K562 (cell line): Measurements from ENCODE around the gene AGAP3. TPM values are rescaled to one million over a fixed set of nuclear protein-coding genes. Genes with fewer than 3 reads are reported as not detected.

Experiments
- ATAC-seq: fragments of 200-7000 bp; cut with Tn5 transposase; 3 replicates; pipeline ENCODE4 v1.9.1; 2020; ENCODE audit warnings: moderate library complexity
- BruUV-seq: library from RNA; stranded (reverse); fragments of 400-500 nt; replicated peaks from 2 replicates; lab custom pipeline; 2021; lab: Mats Ljungman, UMichigan
- CTCF ChIA-PET: fragments of 300-600 bp; formaldehyde crosslinking; extraction: SDS; loops from one replicate; lab custom pipeline; 2021; ENCODE audit warnings: low intra/inter-chr PET ratio; lab: Yijun Ruan, JAX
- POLR2A ChIA-PET: fragments of 300-600, 350-650 bp; sonication (Branson Sonifier 250); formaldehyde crosslinking; extraction: SDS; loops from one replicate; lab custom pipeline; 2021; ENCODE audit warnings: antibody characterized with exemption, inconsistent platforms; lab: Yijun Ruan, JAX
- DNase-seq, 4 experiments: peaks; one replicate each; pipeline versions ENCODE4 v3.0.0 to v3.0.0-alpha.2; 2011 to 2018; ENCODE audit warnings: low spot score in 3 of 4, mixed read lengths in 3 of 4; ENCODE audit errors: extremely low read depth in 1 of 4
- FAIRE-seq: peaks from 2 replicates; lab custom pipeline; 2011; peaks lifted over from hg19 to GRCh38; lab: Jason Lieb, UNC
- H2AFZ ChIP-seq: 2 replicates; pipeline ENCODE4 v1.6.0; 2011; ENCODE audit warnings: low read depth, low read length, control low read depth, inconsistent platforms
- H3K27ac ChIP-seq: fragments of 200-600 bp; 3 replicates; pipeline ENCODE4 v1.8.0; 2011; ENCODE audit warnings: low read depth, mild to moderate bottlenecking, control low read depth, inconsistent platforms, low read length, moderate library complexity, mixed read lengths; ENCODE audit errors: extremely low read depth
- H3K27me3 ChIP-seq, 2 experiments: fragments of 300-600 bp in 1 of 2; 2 replicates in 1 of 2; 3 replicates in 1 of 2; pipeline versions ENCODE4 v1.6.0 to v1.8.0; 2011; ENCODE audit warnings: inconsistent platforms in 2 of 2, low read length in 2 of 2, mild to moderate bottlenecking in 1 of 2, mixed read lengths in 1 of 2, moderate library complexity in 1 of 2; ENCODE audit not compliant: control insufficient read depth in 2 of 2, insufficient read depth in 2 of 2
- H3K36me3 ChIP-seq: fragments of 300-600 bp; 3 replicates; pipeline ENCODE4 v1.8.0; 2011; ENCODE audit warnings: mild to moderate bottlenecking, low read length, inconsistent platforms; ENCODE audit not compliant: control insufficient read depth, insufficient read depth
- H3K4me1 ChIP-seq, 2 experiments: fragments of 200-600 bp in 1 of 2; replicated peaks in 1 of 2; 2 replicates in 1 of 2; 3 replicates in 1 of 2; pipeline versions ENCODE4 v1.5.1 to v1.8.0; 2011; ENCODE audit warnings: inconsistent platforms in 2 of 2, low read length in 2 of 2, mild to moderate bottlenecking in 1 of 2, mixed read lengths in 1 of 2, moderate library complexity in 1 of 2; ENCODE audit not compliant: control insufficient read depth in 2 of 2, insufficient read depth in 2 of 2
- H3K4me2 ChIP-seq: 2 replicates; pipeline ENCODE4 v1.6.1; 2011; ENCODE audit warnings: low read length, control low read depth, inconsistent platforms, mixed read lengths; ENCODE audit not compliant: insufficient read depth
- H3K4me3 ChIP-seq: fragments of 200-600 bp; sonication (generic), shearing (Covaris generic); 2 replicates; pipeline ENCODE4 v1.5.1; 2016; ENCODE audit warnings: control low read depth, inconsistent platforms
- H3K79me2 ChIP-seq: fragments of 200-600 bp; 3 replicates; pipeline ENCODE4 v1.8.0; 2011; ENCODE audit warnings: low read length, inconsistent platforms; ENCODE audit not compliant: control insufficient read depth, insufficient read depth
- H3K9ac ChIP-seq, 2 experiments: 2 replicates each; pipeline versions ENCODE4 v1.6.0 to v1.6.1; 2011; ENCODE audit warnings: low read depth in 2 of 2, low read length in 2 of 2, control low read depth in 1 of 2, inconsistent platforms in 1 of 2, mild to moderate bottlenecking in 1 of 2, mixed read lengths in 1 of 2; ENCODE audit not compliant: insufficient read depth in 1 of 2
- H3K9me1 ChIP-seq: one replicate; pipeline ENCODE4 v1.6.0; 2011; ENCODE audit warnings: inconsistent platforms, mild to moderate bottlenecking, low read length, moderate library complexity; ENCODE audit not compliant: control insufficient read depth, insufficient read depth
- H3K9me3 ChIP-seq: replicated peaks from 2 replicates; pipeline ENCODE4 v1.5.1; 2011; ENCODE audit warnings: low read depth, low read length, inconsistent platforms; ENCODE audit not compliant: control insufficient read depth, insufficient read depth
- H4K20me1 ChIP-seq: replicated peaks from 2 replicates; pipeline ENCODE4 v1.6.1; 2011; ENCODE audit warnings: low read length, inconsistent platforms, mixed read lengths; ENCODE audit not compliant: control insufficient read depth, insufficient read depth
- BRF1 ChIP-seq: IDR thresholded peaks from 3 replicates; pipeline ENCODE4 v1.6.1; 2011; ENCODE audit warnings: borderline replicate concordance, mild to moderate bottlenecking; ENCODE audit not compliant: insufficient read length; ENCODE audit errors: extremely low read depth
- CXXC5 ChIP-seq: fragments of 250-450 bp; sonication (Bioruptor Pico); IDR thresholded peaks from 2 replicates; pipeline ENCODE4 v1.8.0; 2022; ENCODE audit warnings: inconsistent platforms, mild to moderate bottlenecking, moderate library complexity
- GMEB1 ChIP-seq: fragments of 250-450 bp; sonication (Bioruptor Pico); IDR thresholded peaks from 2 replicates; pipeline ENCODE4 v1.4.0; 2020; ENCODE audit warnings: mild to moderate bottlenecking
- ID3 ChIP-seq, 2 experiments: fragments of 250-450 bp in 1 of 2; fragments of 450-650 bp in 1 of 2; sonication (Bioruptor Pico) in 1 of 2; IDR thresholded peaks; 2 replicates each; pipeline versions ENCODE4 v1.6.1 to v1.8.0; 2016 to 2021; ENCODE audit warnings: mild to moderate bottlenecking in 2 of 2, moderate library complexity in 2 of 2, missing compliant biosample characterization in 1 of 2, missing genetic modification characterization in 1 of 2
- NFE2L1 ChIP-seq: fragments of 450-650 bp; IDR thresholded peaks from 2 replicates; pipeline ENCODE4 v1.6.1; 2016; ENCODE audit warnings: missing genetic modification characterization, low read depth, mild to moderate bottlenecking, missing compliant biosample characterization, moderate library complexity, borderline replicate concordance
- REST ChIP-seq, 2 experiments: fragments of 450-650 bp; formaldehyde crosslinking in 1 of 2; IDR thresholded peaks; 2 replicates each; pipeline versions ENCODE4 v1.4.0 to v1.6.1; 2014 to 2020; ENCODE audit warnings: mild to moderate bottlenecking in 2 of 2, borderline replicate concordance in 1 of 2, low read depth in 1 of 2
- SMC3 ChIP-seq: conservative IDR thresholded peaks from 2 replicates; pipeline ENCODE4 v1.6.1; 2011; ENCODE audit warnings: low read depth, low read length, improper control_type of control experiment; ENCODE audit not compliant: insufficient read depth
- ZNF717 ChIP-seq: fragments of 250-450 bp; sonication (Bioruptor Pico); IDR thresholded peaks from 2 replicates; pipeline ENCODE4 v1.5.0; 2021
- WGBS: fragments of 100-300 bp; shearing (Covaris generic); methylation state at CpG from one replicate; pipeline ENCODE4 v1.1.6; 2016; ENCODE audit warnings: low coverage, mixed read lengths; ENCODE audit not compliant: insufficient coverage; ENCODE audit errors: missing lambda C conversion rate; 5-methylcytosine and 5-hydroxymethylcytosine counted together
- in situ Hi-C: fragments of 300-500 bp; cut with MboI; formaldehyde crosslinking; loops from 4 replicates; pipeline ENCODE4 v1.15.0; 2018; ENCODE audit warnings: inconsistent platforms, mixed read lengths
- intact Hi-C: fragments of 100-400 bp; cut with micrococcal nuclease; formaldehyde crosslinking; loops from 2 replicates; pipeline ENCODE4 v1.14.2; 2022
- polyA plus RNA-seq, 8 experiments: library from polyadenylated mRNA; depleted of rRNA in 4 of 8; stranded (reverse) in 5 of 8; unstranded in 3 of 8; fragments of >200 nt; fragmentation: Nextera tagmentation in 2 of 8; fragmentation: Illumina TruSeq in 1 of 8; extraction: Ambion mirVana in 2 of 8; extraction: Trizol in 1 of 8; gene quantifications; 2 replicates each; pipeline versions ENCODE4 v1.2.1 to v1.2.3, GENCODE V29; 2011 to 2014; ENCODE audit warnings: inconsistent platforms in 1 of 8, missing spikeins in 1 of 8
- total RNA-seq, 7 experiments: library from RNA; depleted of rRNA in 6 of 7; stranded (reverse); fragments of >200 nt in 6 of 7; fragmentation: Illumina TruSeq in 2 of 7; extraction: Trizol in 2 of 7; gene quantifications; 2 replicates each; pipeline versions ENCODE4 v1.2.1 to v1.2.3, GENCODE V29; 2011 to 2021; ENCODE audit warnings: low replicate concordance in 1 of 7

Gene AGAP3
- total and polyA plus RNA-seq, 9 of the 15 experiments (the other 6 are each of a cell fraction or from before 2014, with no cell fraction given), result 3.4 to 208 (median 62.2) TPM

- Histone ChIP-seq H3K4me1 (peaks cover 41 to 70% of the 10 kb centered on the region in 2 experiments), H3K9me3 (no peaks in the 10 kb centered on the region), H3K79me2 (peaks cover 69% of the 10 kb centered on the region), H3K36me3 (peaks cover 55% of the 10 kb centered on the region; the same call in 2 of the 3 replicates), H3K9ac (peak overlapping the region; percentile 84 to 98), H3K4me3 (peak overlapping the region; percentile 67), H4K20me1 (peaks cover 46% of the 10 kb centered on the region), H3K9me1 (peaks cover 9% of the 10 kb centered on the region), H3K27me3 (no peaks in the 10 kb centered on the region), H2AFZ (no peak overlapping the region), H3K4me2 (peak overlapping the region; percentile 88), H3K27ac (peak overlapping the region; percentile 81)
- FAIRE-seq (peak; percentile 63), ATAC-seq (no peak), DNase-seq (peak in 1 of 4 experiments; percentile 58)
- intact Hi-C loops (loop anchor here (10.0 kb wide), 1 partner anchor 773 kb away; no protein-coding TSS in a partner anchor), in situ Hi-C loops (no loop called here)
- ChIA-PET CTCF (interaction anchor here (1.7 kb wide), 1 partner anchor 22 kb away, joined by 4 read pairs; no protein-coding TSS in a partner anchor), POLR2A (interaction anchor here (0.6 to 1.4 kb wide), 9 partner anchors 8 to 109 kb away, joined by 3 to 5 read pairs (median 3); partner anchors contain the start of gene ABCB8)
- 45% methylated on average over 16 of the region's 16 CpGs for WGBS
- BruUV-seq, result TSS peak; percentile 34
- TF ChIP-seq ZNF717 (CRISPR knock-in tag) (no peak), REST (IDR thresholded peaks at IDR 0.05; ENCODE audit: borderline replicate concordance) (no peak), REST (CRISPR knock-in tag; IDR thresholded peaks at IDR 0.05; ENCODE audit: low read depth) (no peak), GMEB1 (no peak), NFE2L1 (tag) (no peak), ID3 (CRISPR knock-in tag; IDR thresholded peaks at IDR 0.05) (no peak), ID3 (tag; IDR thresholded peaks at IDR 0.05) (no peak), CXXC5 (CRISPR knock-in tag) (no peak), SMC3 (no peak), BRF1 (no peak)
Observed at GRCh38 chr7:151088019-151088855, 2.0 kb downstream of the AGAP3 start.
